ENCODE results near the gene CST7. TPM values are rescaled to one million over a fixed set of nuclear protein-coding genes. Genes with fewer than 3 reads are reported as not detected.
"Not testable (repeated sequence)": the region's sequence is repeated elsewhere in the genome, so short reads cannot be mapped to it uniquely, and the experiment has no call there.

The CST7 gene
- total RNA-seq, 1 experiment from 2014 or later: not detected

- peaks cover 8% of the 10 kb centered on the region for H3K9me3 Mint-ChIP-seq
- no peak for TF ChIP-seq SP1 (CRISPR knock-in tag; conservative IDR thresholded peaks at IDR 0.05)
- TF ChIP-seq TEAD4 (CRISPR knock-in tag; IDR thresholded peaks at IDR 0.05): no peak
- no peak for TF ChIP-seq IRF1 (CRISPR knock-in tag; IDR thresholded peaks at IDR 0.05)
- no peak for TF ChIP-seq RORB (CRISPR knock-in tag; IDR thresholded peaks at IDR 0.05)
- no peak for TF ChIP-seq HMGA2 (CRISPR knock-in tag; IDR thresholded peaks at IDR 0.05)
- TF ChIP-seq ZNF671 (CRISPR knock-in tag; IDR thresholded peaks at IDR 0.05): no peak
- TF ChIP-seq E2F1 (CRISPR knock-in tag; IDR thresholded peaks at IDR 0.05): no peak
- no peak for TF ChIP-seq ZNF263 (CRISPR knock-in tag; IDR thresholded peaks at IDR 0.05; ENCODE audit: low read depth)
- TF ChIP-seq ZNF317 (CRISPR knock-in tag; IDR thresholded peaks at IDR 0.05; ENCODE audit: borderline replicate concordance, low read depth): no peak
- no peak for TF ChIP-seq ZBTB21 (CRISPR knock-in tag; IDR thresholded peaks at IDR 0.05; ENCODE audit: borderline replicate concordance)
- TF ChIP-seq ZSCAN18 (CRISPR knock-in tag; IDR thresholded peaks at IDR 0.05): no peak
- no peak for TF ChIP-seq SMAD4 (CRISPR knock-in tag; IDR thresholded peaks at IDR 0.05)
- no peak for TF ChIP-seq JUN (CRISPR knock-in tag; IDR thresholded peaks at IDR 0.05)
- no peak for TF ChIP-seq RELA (CRISPR knock-in tag; IDR thresholded peaks at IDR 0.05; ENCODE audit: borderline replicate concordance)
- TF ChIP-seq MLX (CRISPR knock-in tag; IDR thresholded peaks at IDR 0.05): no peak
- no peak for TF ChIP-seq ATF6 (CRISPR knock-in tag; IDR thresholded peaks at IDR 0.05)
- no peak overlapping the region for H3K27ac Mint-ChIP-seq
- peaks cover 4% of the 10 kb centered on the region; the same call in 1 of the 2 replicates for H3K27me3 Mint-ChIP-seq (ENCODE audit: low read depth)
- ATAC-seq (no peak), DNase-seq (ENCODE audit: low spot score) (no peak)
- ChIA-PET CTCF (interaction anchor here (0.5 to 1.4 kb wide), 2 partner anchors 16 to 66 kb away, joined by 3 to 7 read pairs; no protein-coding TSS in a partner anchor), POLR2A (no interaction called here)
- peaks cover 3% of the 10 kb centered on the region; the same call in 1 of the 2 replicates for H3K4me1 Mint-ChIP-seq
- no peaks in the 10 kb centered on the region for H3K36me3 Mint-ChIP-seq
- no peak overlapping the region for H3K4me3 Mint-ChIP-seq
Observed at GRCh38 chr20:24999568-24999967, 50.5 kb downstream of the CST7 start.

GRCh38 chr20:25000268-25000801 is 51.3 kb downstream of the CST7 start:
- no peaks in the 10 kb centered on the region for H3K4me1 Mint-ChIP-seq
- H3K27ac Mint-ChIP-seq: no peak overlapping the region
- H3K27me3 Mint-ChIP-seq (ENCODE audit: low read depth): peaks cover 4% of the 10 kb centered on the region; the same call in 1 of the 2 replicates
- DNase-seq (ENCODE audit: low spot score) (no peak), ATAC-seq (no peak)
- TF ChIP-seq FOXJ3 (CRISPR knock-in tag; IDR thresholded peaks at IDR 0.05; ENCODE audit: borderline replicate concordance) (no peak), CDX4 (CRISPR knock-in tag; IDR thresholded peaks at IDR 0.05; ENCODE audit: borderline replicate concordance) (no peak), JUN (CRISPR knock-in tag; IDR thresholded peaks at IDR 0.05) (no peak), ZNF263 (CRISPR knock-in tag; IDR thresholded peaks at IDR 0.05; ENCODE audit: low read depth) (no peak), ZNF425 (CRISPR knock-in tag; conservative IDR thresholded peaks at IDR 0.05) (no peak), E2F1 (CRISPR knock-in tag; IDR thresholded peaks at IDR 0.05) (no peak), NFE2L1 (CRISPR knock-in tag; IDR thresholded peaks at IDR 0.05) (no peak), IRF1 (CRISPR knock-in tag; IDR thresholded peaks at IDR 0.05) (no peak), TEAD4 (CRISPR knock-in tag; IDR thresholded peaks at IDR 0.05) (no peak)
- H3K36me3 Mint-ChIP-seq: no peaks in the 10 kb centered on the region
- ChIA-PET CTCF (no interaction called here), POLR2A (no interaction called here)
- H3K9me3 Mint-ChIP-seq: peaks cover 8% of the 10 kb centered on the region
- no peak overlapping the region for H3K4me3 Mint-ChIP-seq

GRCh38 chr20:25001323-25001722 is 52.3 kb downstream of the CST7 start:
- POLR2A ChIA-PET; H3K9me3 Mint-ChIP-seq; H3K4me1 Mint-ChIP-seq; H3K27ac Mint-ChIP-seq; DNase-seq (ENCODE audit: low spot score); H3K36me3 Mint-ChIP-seq; CTCF ChIA-PET; H3K4me3 Mint-ChIP-seq; ATAC-seq; H3K27me3 Mint-ChIP-seq (ENCODE audit: low read depth): not testable (repeated sequence)
